K562 (cell line): ENCODE results near the gene OOSP4A. TPM values are rescaled to one million over a fixed set of nuclear protein-coding genes. Genes with fewer than 3 reads are reported as not detected.

Experiments
- ATAC-seq: fragments of 200-7000 bp; cut with Tn5 transposase; 3 replicates; pipeline ENCODE4 v1.9.1; 2020; ENCODE audit warnings: moderate library complexity
- BruUV-seq: library from RNA; stranded (reverse); fragments of 400-500 nt; replicated peaks from 2 replicates; lab custom pipeline; 2021; lab: Mats Ljungman, UMichigan
- CTCF ChIA-PET: fragments of 300-600 bp; formaldehyde crosslinking; extraction: SDS; loops from one replicate; lab custom pipeline; 2021; ENCODE audit warnings: low intra/inter-chr PET ratio; lab: Yijun Ruan, JAX
- POLR2A ChIA-PET: fragments of 300-600, 350-650 bp; sonication (Branson Sonifier 250); formaldehyde crosslinking; extraction: SDS; loops from one replicate; lab custom pipeline; 2021; ENCODE audit warnings: antibody characterized with exemption, inconsistent platforms; lab: Yijun Ruan, JAX
- DNase-seq, 4 experiments: peaks; one replicate each; pipeline versions ENCODE4 v3.0.0 to v3.0.0-alpha.2; 2011 to 2018; ENCODE audit warnings: low spot score in 3 of 4, mixed read lengths in 3 of 4; ENCODE audit errors: extremely low read depth in 1 of 4
- FAIRE-seq: peaks from 2 replicates; lab custom pipeline; 2011; peaks lifted over from hg19 to GRCh38; lab: Jason Lieb, UNC
- H2AFZ ChIP-seq: 2 replicates; pipeline ENCODE4 v1.6.0; 2011; ENCODE audit warnings: low read depth, low read length, control low read depth, inconsistent platforms
- H3K27ac ChIP-seq: fragments of 200-600 bp; 3 replicates; pipeline ENCODE4 v1.8.0; 2011; ENCODE audit warnings: low read depth, mild to moderate bottlenecking, control low read depth, inconsistent platforms, low read length, moderate library complexity, mixed read lengths; ENCODE audit errors: extremely low read depth
- H3K27me3 ChIP-seq, 2 experiments: fragments of 300-600 bp in 1 of 2; 2 replicates in 1 of 2; 3 replicates in 1 of 2; pipeline versions ENCODE4 v1.6.0 to v1.8.0; 2011; ENCODE audit warnings: inconsistent platforms in 2 of 2, low read length in 2 of 2, mild to moderate bottlenecking in 1 of 2, mixed read lengths in 1 of 2, moderate library complexity in 1 of 2; ENCODE audit not compliant: control insufficient read depth in 2 of 2, insufficient read depth in 2 of 2
- H3K36me3 ChIP-seq: fragments of 300-600 bp; 3 replicates; pipeline ENCODE4 v1.8.0; 2011; ENCODE audit warnings: mild to moderate bottlenecking, low read length, inconsistent platforms; ENCODE audit not compliant: control insufficient read depth, insufficient read depth
- H3K4me1 ChIP-seq, 2 experiments: fragments of 200-600 bp in 1 of 2; replicated peaks in 1 of 2; 2 replicates in 1 of 2; 3 replicates in 1 of 2; pipeline versions ENCODE4 v1.5.1 to v1.8.0; 2011; ENCODE audit warnings: inconsistent platforms in 2 of 2, low read length in 2 of 2, mild to moderate bottlenecking in 1 of 2, mixed read lengths in 1 of 2, moderate library complexity in 1 of 2; ENCODE audit not compliant: control insufficient read depth in 2 of 2, insufficient read depth in 2 of 2
- H3K4me2 ChIP-seq: 2 replicates; pipeline ENCODE4 v1.6.1; 2011; ENCODE audit warnings: low read length, control low read depth, inconsistent platforms, mixed read lengths; ENCODE audit not compliant: insufficient read depth
- H3K4me3 ChIP-seq: fragments of 200-600 bp; sonication (generic), shearing (Covaris generic); 2 replicates; pipeline ENCODE4 v1.5.1; 2016; ENCODE audit warnings: control low read depth, inconsistent platforms
- H3K79me2 ChIP-seq: fragments of 200-600 bp; 3 replicates; pipeline ENCODE4 v1.8.0; 2011; ENCODE audit warnings: low read length, inconsistent platforms; ENCODE audit not compliant: control insufficient read depth, insufficient read depth
- H3K9ac ChIP-seq, 2 experiments: 2 replicates each; pipeline versions ENCODE4 v1.6.0 to v1.6.1; 2011; ENCODE audit warnings: low read depth in 2 of 2, low read length in 2 of 2, control low read depth in 1 of 2, inconsistent platforms in 1 of 2, mild to moderate bottlenecking in 1 of 2, mixed read lengths in 1 of 2; ENCODE audit not compliant: insufficient read depth in 1 of 2
- H3K9me1 ChIP-seq: one replicate; pipeline ENCODE4 v1.6.0; 2011; ENCODE audit warnings: inconsistent platforms, mild to moderate bottlenecking, low read length, moderate library complexity; ENCODE audit not compliant: control insufficient read depth, insufficient read depth
- H3K9me3 ChIP-seq: replicated peaks from 2 replicates; pipeline ENCODE4 v1.5.1; 2011; ENCODE audit warnings: low read depth, low read length, inconsistent platforms; ENCODE audit not compliant: control insufficient read depth, insufficient read depth
- H4K20me1 ChIP-seq: replicated peaks from 2 replicates; pipeline ENCODE4 v1.6.1; 2011; ENCODE audit warnings: low read length, inconsistent platforms, mixed read lengths; ENCODE audit not compliant: control insufficient read depth, insufficient read depth
- CBX5 ChIP-seq: IDR thresholded peaks from 2 replicates; pipeline ENCODE4 v1.6.1; 2014; ENCODE audit warnings: low read depth, borderline replicate concordance
- CXXC5 ChIP-seq: fragments of 250-450 bp; sonication (Bioruptor Pico); IDR thresholded peaks from 2 replicates; pipeline ENCODE4 v1.8.0; 2022; ENCODE audit warnings: inconsistent platforms, mild to moderate bottlenecking, moderate library complexity
- GABPA ChIP-seq: fragments of 200-800 bp; sonication (Bioruptor generic); conservative IDR thresholded peaks from 2 replicates; pipeline ENCODE4 v1.6.1; 2016; ENCODE audit warnings: low read depth, missing genetic modification characterization, missing compliant biosample characterization
- HOXB6 ChIP-seq: fragments of 250-450 bp; sonication (Bioruptor Pico); IDR thresholded peaks from 2 replicates; pipeline ENCODE4 v1.5.1; 2022; ENCODE audit warnings: mild to moderate bottlenecking, borderline replicate concordance
- RAD21 ChIP-seq, 2 experiments: fragments of 250-450 bp in 1 of 2; fragments of 450-650 bp in 1 of 2; sonication (Bioruptor Pico) in 1 of 2; formaldehyde crosslinking in 1 of 2; IDR thresholded peaks in 1 of 2; conservative IDR thresholded peaks in 1 of 2; 2 replicates each; pipeline versions ENCODE4 v1.4.0 to v1.8.0; 2020 to 2022; ENCODE audit warnings: mild to moderate bottlenecking in 2 of 2, moderate library complexity in 1 of 2
- SAFB2 ChIP-seq: fragments of 200-400 bp; formaldehyde crosslinking; IDR thresholded peaks from 2 replicates; pipeline ENCODE4 v1.6.1; 2018; ENCODE audit warnings: borderline replicate concordance, low read length, low read depth, moderate library complexity; ENCODE audit not compliant: severe bottlenecking
- ZNF766 ChIP-seq: fragments of 200-800 bp; sonication (Bioruptor generic); conservative IDR thresholded peaks from 2 replicates; pipeline ENCODE4 v1.6.1; 2016; ENCODE audit warnings: missing genetic modification characterization, missing compliant biosample characterization
- WGBS: fragments of 100-300 bp; shearing (Covaris generic); methylation state at CpG from one replicate; pipeline ENCODE4 v1.1.6; 2016; ENCODE audit warnings: low coverage, mixed read lengths; ENCODE audit not compliant: insufficient coverage; ENCODE audit errors: missing lambda C conversion rate; 5-methylcytosine and 5-hydroxymethylcytosine counted together
- in situ Hi-C: fragments of 300-500 bp; cut with MboI; formaldehyde crosslinking; loops from 4 replicates; pipeline ENCODE4 v1.15.0; 2018; ENCODE audit warnings: inconsistent platforms, mixed read lengths
- intact Hi-C: fragments of 100-400 bp; cut with micrococcal nuclease; formaldehyde crosslinking; loops from 2 replicates; pipeline ENCODE4 v1.14.2; 2022
- polyA plus RNA-seq, 8 experiments: library from polyadenylated mRNA; depleted of rRNA in 4 of 8; stranded (reverse) in 5 of 8; unstranded in 3 of 8; fragments of >200 nt; fragmentation: Nextera tagmentation in 2 of 8; fragmentation: Illumina TruSeq in 1 of 8; extraction: Ambion mirVana in 2 of 8; extraction: Trizol in 1 of 8; gene quantifications; 2 replicates each; pipeline versions ENCODE4 v1.2.1 to v1.2.3, GENCODE V29; 2011 to 2014; ENCODE audit warnings: inconsistent platforms in 1 of 8, missing spikeins in 1 of 8
- total RNA-seq, 7 experiments: library from RNA; depleted of rRNA in 6 of 7; stranded (reverse); fragments of >200 nt in 6 of 7; fragmentation: Illumina TruSeq in 2 of 7; extraction: Trizol in 2 of 7; gene quantifications; 2 replicates each; pipeline versions ENCODE4 v1.2.1 to v1.2.3, GENCODE V29; 2011 to 2021; ENCODE audit warnings: low replicate concordance in 1 of 7

The OOSP4A gene
- total and polyA plus RNA-seq, 9 of the 15 experiments (the other 6 are each of a cell fraction or from before 2014, with no cell fraction given): 0.40 to 2.4 (median 0.74) TPM; not detected in 2

- TF ChIP-seq RAD21 (CRISPR knock-in tag; conservative IDR thresholded peaks at IDR 0.05 in 1 of 2, IDR thresholded peaks at IDR 0.05 in 1 of 2) (peak; percentile 34 to 47; a peak in 2 of 4 replicates), SAFB2 (no peak)
These were observed 3.1 kb upstream of the OOSP4A start (continued) for GRCh38 chr11:59960502-59961381.

DNA sequence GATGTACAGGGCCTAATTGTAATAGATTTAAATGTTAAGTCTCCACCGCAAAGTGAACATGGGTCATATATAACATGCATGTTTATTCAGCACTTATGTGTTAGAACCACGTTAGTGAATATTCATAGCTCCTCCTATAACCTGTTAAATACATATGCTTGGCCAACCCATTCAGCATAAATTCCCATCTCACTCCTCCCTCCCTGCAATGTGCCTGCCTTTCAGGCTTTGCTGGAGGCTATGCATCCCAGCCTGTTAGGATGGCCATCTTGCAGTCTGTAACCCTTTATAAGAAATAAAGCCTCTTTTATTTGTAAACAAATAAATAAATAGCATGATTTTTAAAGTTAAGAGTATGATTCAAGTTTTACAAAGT lies 1.7 kb upstream of the OOSP4A start:
- Histone ChIP-seq H3K27me3 (no peaks in the 10 kb centered on the region), H3K4me2 (peak overlapping the region; percentile 8; the same call in 1 of the 2 replicates), H3K9me1 (no peaks in the 10 kb centered on the region), H3K4me3 (no peak overlapping the region), H3K9me3 (peaks cover 34% of the 10 kb centered on the region), H3K79me2 (no peaks in the 10 kb centered on the region), H3K4me1 (peaks cover 0 to 25% of the 10 kb centered on the region in 2 experiments; a peak in 3 of 5 replicates), H3K36me3 (peaks cover 7% of the 10 kb centered on the region; the same call in 2 of the 3 replicates), H3K27ac (peak overlapping the region; percentile 68), H3K9ac (no peak overlapping the region; a peak in 1 of 4 replicates), H4K20me1 (no peaks in the 10 kb centered on the region)
- no peak for FAIRE-seq
- ATAC-seq: peak; percentile 26
- WGBS: 57% methylated on average over 2 of the region's 2 CpGs
- in situ Hi-C loops: no loop called here
- DNase-seq: no peak
- CTCF ChIA-PET: no interaction called here
- POLR2A ChIA-PET: interaction anchor here (0.7 kb wide), 1 partner anchor 13 kb away, joined by 3 read pairs; no protein-coding TSS in a partner anchor
- no TSS peak for BruUV-seq
- intact Hi-C loops: no loop called here
- TF ChIP-seq HOXB6 (CRISPR knock-in tag) (no peak), ZNF766 (CRISPR knock-in tag) (0 out of 2 replicates have a peak, but pooled peaks have one; percentile 14), CXXC5 (CRISPR knock-in tag) (peak; percentile 15; the same call in 1 of the 2 replicates), CBX5 (peak; percentile 48; the same call in 1 of the 2 replicates), GABPA (tag) (no peak)
- TF ChIP-seq, all 486 proteins: peak for 3
- peak overlapping the region; percentile 71 for H2AFZ ChIP-seq
